Subcutaneous adipose tissue (tissue), 4 donors: ENCODE measurements around the gene BBX. TPM values are rescaled to one million over a fixed set of nuclear protein-coding genes. Genes with fewer than 3 reads are reported as not detected.

ENCODE experiments used
- total RNA-seq, 4 donors: library from RNA; depleted of rRNA; stranded (reverse); fragments of >200 nt; gene quantifications; one replicate each; pipeline ENCODE4 v1.1.0, GENCODE V29; 2016
- TF ChIP-seq, protein P1 (sequence below): fragments of 450-650 bp; IDR thresholded peaks from one replicate; pipeline ENCODE4 v1.5.1; 2016; ENCODE audit warnings: low read depth, mild to moderate bottlenecking, control low read depth, antibody characterized with exemption, moderate library complexity

The BBX gene
- total RNA-seq, 4 donors from 2014 or later, result 38.3 to 69.4 (median 48.0) TPM

DNA sequence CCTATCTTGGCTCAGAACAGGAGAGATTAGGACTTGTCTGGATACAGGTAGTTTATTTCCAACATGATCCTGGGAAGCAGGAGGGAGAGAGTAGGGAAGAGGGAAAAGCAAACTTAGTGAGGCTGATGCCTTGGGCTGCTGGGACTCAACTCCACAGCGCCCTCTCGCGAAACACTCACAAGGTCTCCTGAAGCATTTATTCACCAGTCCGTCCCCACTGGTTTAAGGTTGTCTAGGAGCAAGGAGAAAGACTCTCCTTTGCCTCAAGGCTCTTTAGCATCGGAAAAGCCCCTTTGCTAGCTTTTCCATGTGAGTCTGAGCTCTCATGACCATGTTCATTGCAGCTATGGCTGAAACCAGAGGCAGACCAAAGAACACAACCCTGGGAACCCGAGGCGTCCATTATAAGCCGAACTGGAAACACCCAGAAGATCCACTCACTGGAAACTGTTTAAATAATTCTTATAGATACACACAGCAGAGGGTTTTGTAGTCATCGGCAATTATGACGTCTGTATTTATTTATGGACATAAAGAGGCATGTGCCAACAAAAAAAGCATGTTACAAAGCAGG is 323.6 kb downstream of the BBX start:
- TF ChIP-seq, protein P1, sequence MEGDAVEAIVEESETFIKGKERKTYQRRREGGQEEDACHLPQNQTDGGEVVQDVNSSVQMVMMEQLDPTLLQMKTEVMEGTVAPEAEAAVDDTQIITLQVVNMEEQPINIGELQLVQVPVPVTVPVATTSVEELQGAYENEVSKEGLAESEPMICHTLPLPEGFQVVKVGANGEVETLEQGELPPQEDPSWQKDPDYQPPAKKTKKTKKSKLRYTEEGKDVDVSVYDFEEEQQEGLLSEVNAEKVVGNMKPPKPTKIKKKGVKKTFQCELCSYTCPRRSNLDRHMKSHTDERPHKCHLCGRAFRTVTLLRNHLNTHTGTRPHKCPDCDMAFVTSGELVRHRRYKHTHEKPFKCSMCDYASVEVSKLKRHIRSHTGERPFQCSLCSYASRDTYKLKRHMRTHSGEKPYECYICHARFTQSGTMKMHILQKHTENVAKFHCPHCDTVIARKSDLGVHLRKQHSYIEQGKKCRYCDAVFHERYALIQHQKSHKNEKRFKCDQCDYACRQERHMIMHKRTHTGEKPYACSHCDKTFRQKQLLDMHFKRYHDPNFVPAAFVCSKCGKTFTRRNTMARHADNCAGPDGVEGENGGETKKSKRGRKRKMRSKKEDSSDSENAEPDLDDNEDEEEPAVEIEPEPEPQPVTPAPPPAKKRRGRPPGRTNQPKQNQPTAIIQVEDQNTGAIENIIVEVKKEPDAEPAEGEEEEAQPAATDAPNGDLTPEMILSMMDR, result no peak

DNA sequence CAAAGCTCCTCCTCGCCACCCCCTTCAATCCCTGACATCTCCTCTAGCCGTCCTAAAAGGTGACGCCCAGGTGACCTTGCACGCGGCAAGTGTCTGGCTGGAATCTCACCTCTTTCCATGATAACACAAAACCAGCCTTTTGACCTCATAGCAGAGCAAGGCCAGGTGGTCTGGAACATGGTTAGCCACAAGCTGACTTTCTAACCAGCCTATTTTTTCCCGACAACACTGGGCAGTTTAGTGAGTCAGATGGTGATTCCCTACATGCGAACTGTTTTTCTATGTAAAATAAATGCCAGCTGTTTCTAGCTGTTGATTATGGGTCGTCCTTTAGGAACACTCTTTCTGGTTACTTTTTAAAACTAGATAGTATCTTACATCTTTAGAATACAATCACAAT is 325.0 kb downstream of the BBX start:
- TF ChIP-seq, protein P1, result no peak

GRCh38 chr3:107848351-107848915 is 325.7 kb downstream of the BBX start:
- TF ChIP-seq, protein P1, result no peak

GRCh38 chr3:107850681-107851080 is 327.9 kb downstream of the BBX start:
- TF ChIP-seq, protein P1, result no peak

DNA sequence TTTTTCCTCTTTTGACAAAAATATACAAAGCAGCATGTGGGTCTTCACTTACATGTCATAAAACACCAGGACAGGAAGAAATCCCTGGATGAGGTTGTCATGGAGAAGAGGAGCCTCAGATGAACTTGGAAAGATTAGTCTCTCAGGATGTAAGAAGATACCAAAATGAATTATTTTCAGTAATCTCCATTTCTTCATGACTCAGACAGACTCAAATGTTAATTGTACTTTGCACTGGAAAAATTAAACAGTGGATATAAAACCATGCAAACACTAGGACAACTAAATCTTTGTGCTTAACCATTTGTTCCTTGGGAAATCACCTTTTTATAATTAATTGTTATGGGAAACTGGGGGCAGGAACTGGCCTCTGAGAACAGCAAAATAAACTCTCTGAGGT is 331.1 kb downstream of the BBX start:
- TF ChIP-seq, protein P1, result no peak

- TF ChIP-seq, protein P1, result no peak
These were observed 332.0 kb downstream of the BBX start for GRCh38 chr3:107854733-107855132.

GRCh38 chr3:107855710-107856109 is 332.9 kb downstream of the BBX start:
- TF ChIP-seq, protein P1, result no peak
